Stimulated activated CD4-positive, alpha-beta T cell treated with anti-CD3 and anti-CD28 coated beads, Interleukin-2, amount 100 ng/mL, for 4 hours (primary cell): Measurements from ENCODE around the gene EXD3.

Experiments
- DNase-seq: peaks from one replicate; pipeline ENCODE4 v3.0.0-alpha.2; 2020; ENCODE audit warnings: low read depth

Gene EXD3

GRCh38 chr9:137306066-137306849, 116.7 kb downstream of the EXD3 start:
- DNase-seq: no peak

GRCh38 chr9:137305798-137306065, 117.2 kb downstream of the EXD3 start:
- no peak for DNase-seq

GRCh38 chr9:137305060-137305797, 117.7 kb downstream of the EXD3 start:
- peak; percentile 35 for DNase-seq

GRCh38 chr9:137304383-137305059, 118.4 kb downstream of the EXD3 start:
- DNase-seq: no peak

- no peak for DNase-seq
Measured at GRCh38 chr9:137303893-137304382, 119.0 kb downstream of the EXD3 start.

GRCh38 chr9:137303151-137303892, 119.6 kb downstream of the EXD3 start:
- no peak for DNase-seq

DNA sequence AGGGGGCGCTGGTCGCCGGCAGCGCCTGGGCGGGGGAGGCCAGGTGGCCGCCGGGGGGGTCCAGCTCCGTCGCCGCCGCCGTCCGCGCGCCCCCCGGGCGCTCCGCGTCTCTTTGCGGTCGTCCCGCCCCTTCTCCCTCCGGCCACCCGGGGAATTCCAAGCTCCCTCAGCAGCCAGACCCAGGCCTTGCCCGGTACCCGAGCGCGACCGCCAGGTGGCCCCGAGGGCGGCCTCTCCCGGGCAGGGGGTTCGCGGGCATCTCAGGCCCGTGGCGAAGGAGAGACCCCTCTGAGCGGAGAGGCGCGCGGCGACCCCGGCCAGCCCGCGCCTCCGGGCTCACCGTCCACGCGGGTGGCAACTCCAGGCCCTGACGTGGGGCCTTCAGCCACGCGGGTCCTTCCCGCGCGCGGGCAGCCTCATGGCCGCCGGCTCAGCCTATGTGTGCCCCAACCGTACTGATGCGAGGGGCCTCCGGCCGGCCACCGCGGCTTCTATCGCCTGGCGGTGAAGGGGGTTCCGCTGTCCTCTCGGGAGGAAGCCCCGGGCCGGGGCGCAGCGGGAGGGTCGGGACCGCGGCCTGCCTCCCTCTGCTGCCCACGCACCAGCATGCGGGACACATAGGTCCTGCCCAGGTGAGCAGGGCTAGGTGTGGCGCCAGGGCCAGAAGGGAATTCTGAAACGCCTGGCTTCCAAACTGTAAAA, 120.4 kb downstream of the EXD3 start:
- no peak for DNase-seq

DNA sequence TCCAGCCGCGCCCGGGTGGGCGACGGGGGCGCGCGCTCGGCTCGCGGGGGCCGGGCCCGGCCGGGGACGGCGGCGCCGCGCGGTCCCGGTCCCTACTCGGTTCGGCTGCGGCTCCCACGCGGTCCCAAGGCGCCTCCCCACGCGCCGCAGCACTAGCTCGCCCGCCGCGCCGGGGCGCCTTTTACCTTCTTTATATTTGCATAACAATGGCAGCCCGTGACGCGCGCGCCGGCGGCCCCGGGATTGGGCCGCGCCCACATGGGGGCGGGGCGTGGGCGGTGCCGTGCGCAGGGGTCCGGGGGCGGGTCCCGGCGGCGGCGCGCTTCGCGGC, 120.9 kb downstream of the EXD3 start, which contains the start of gene NRARP:
Gene NRARP, minus strand, starts transcription at position 154 of the 331 bp plus-strand sequence. CDS start 343 bp downstream, outside the sequence.
- peak; percentile 92 for DNase-seq

DNA sequence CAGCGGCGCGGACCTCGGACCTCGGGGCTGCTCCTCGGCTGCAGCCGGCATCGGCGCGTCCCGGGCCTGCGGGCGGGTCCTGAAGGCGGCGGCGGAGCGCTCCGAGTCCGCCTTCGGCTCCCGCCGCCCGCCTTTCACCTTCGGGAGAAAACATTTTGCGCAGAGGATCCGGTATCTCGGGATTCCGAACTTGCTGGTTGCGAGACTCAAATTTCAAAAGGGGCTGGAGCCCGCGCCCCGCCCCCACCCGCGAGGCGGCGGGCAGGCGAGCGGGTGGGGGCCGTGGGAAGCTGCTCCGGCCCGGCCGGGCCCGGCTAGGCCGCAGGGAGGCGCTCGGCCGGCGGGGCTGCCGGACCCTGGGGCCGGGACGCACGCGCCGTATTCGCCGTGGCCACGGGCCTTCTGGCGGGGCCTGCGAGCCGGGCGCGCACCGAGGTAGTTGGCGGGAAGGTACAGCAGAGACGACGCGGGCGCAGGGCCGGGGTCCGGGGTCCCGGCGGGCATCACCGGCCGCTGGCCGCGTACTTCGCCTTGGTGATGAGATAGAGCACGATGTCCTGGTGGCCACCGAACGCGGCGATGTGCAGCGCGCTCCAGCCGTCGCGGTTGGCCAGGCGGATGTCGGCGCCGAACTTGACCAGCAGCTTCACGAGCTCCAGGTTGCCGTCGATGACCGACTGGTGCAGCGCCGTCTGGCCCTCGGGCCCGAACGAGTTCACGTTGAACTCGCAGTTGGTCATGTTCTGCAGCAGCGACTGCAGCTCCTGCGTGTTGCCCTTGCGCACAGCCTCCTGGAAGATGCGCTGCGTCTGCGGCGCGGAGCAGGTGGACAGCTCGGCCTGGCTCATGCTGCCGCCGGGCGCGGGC, 121.6 kb downstream of the EXD3 start:
- no peak for DNase-seq

DNA sequence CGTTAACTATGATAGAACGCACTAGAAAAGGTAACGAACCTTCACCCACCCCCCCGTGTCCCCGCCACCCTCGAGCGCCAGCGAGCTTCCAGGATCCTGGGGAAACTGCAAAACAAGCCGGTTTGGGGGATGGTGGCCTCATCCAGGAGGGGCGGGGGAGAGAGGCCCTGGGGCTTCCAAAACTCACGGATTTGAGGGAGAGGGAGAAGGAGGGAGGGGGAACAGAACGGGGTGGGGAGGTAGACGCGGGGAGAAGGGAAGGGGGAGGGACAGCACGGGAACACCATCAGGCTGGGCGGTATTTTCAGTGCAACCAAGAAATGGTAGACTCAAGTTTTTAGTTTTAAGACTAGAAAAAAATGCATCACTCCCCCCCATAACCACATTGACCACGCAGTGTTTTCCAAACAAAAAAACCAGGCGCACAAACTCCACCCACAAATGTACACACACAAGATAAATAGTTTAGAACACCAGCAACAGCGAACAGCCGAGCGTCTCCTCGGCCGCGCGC, 122.3 kb downstream of the EXD3 start:
- no peak for DNase-seq

DNA sequence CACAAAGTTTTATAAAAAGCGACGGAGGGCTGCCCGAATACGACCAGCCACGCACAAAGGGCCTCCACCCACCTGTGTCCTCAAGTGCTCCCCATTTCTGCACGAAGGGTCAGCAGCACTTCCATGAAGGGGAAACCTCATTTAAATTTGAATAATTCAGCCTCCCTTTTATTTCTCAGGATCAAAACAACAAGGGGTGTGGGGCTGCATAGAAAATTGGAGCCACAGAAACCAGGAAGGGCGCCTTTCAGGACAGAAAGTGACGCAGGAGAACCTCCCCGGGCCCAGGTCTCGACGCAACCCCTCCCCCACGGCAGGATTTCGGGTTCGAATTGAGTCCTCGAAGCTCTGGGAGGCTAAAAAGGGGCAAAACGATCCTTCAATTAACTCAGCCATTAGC, 123.0 kb downstream of the EXD3 start:
- no peak for DNase-seq

GRCh38 chr9:137299203-137299565, 123.8 kb downstream of the EXD3 start:
- no peak for DNase-seq

DNA sequence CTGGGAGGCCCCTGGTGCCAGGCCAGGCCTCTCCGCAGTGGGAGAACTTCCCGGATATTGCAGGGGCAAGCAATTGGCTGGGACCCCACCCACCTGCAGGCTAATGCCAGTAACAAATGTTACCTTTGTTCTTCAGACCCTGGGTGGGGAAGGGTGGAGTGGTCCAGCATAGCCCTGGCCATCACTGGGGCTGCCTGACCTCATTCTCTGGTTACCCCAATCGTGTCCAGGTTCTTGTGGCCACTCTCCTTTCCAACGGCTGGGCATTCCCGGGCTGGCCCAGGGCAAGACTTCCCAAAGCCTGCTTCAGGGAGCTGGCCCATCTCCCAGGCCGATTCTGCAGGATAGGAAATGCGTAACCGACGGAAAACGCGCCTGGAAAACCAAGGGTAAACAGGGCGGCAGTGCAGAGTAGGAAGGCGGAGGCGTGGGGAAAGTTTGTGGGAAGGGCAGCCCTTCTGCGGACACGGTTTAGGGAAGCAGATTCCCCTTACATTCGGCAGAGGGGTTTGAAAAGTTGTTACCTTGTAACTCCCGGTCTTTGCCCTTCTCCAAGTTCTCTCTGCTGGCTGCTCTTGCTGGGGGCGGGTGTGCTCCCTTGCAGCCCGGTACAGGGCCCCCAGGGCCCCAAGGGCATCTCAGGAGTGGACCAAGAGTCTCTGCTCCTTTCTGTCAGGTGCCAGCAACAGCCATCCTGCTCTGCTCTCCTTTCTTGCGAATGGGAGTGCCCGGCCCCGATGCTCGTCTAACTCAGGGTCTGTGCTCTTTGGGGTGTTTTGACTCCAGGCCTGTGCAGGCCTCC, 124.4 kb downstream of the EXD3 start:
- DNase-seq: no peak

- no peak for DNase-seq
Measured at GRCh38 chr9:137297966-137298365, 125.0 kb downstream of the EXD3 start.

DNA sequence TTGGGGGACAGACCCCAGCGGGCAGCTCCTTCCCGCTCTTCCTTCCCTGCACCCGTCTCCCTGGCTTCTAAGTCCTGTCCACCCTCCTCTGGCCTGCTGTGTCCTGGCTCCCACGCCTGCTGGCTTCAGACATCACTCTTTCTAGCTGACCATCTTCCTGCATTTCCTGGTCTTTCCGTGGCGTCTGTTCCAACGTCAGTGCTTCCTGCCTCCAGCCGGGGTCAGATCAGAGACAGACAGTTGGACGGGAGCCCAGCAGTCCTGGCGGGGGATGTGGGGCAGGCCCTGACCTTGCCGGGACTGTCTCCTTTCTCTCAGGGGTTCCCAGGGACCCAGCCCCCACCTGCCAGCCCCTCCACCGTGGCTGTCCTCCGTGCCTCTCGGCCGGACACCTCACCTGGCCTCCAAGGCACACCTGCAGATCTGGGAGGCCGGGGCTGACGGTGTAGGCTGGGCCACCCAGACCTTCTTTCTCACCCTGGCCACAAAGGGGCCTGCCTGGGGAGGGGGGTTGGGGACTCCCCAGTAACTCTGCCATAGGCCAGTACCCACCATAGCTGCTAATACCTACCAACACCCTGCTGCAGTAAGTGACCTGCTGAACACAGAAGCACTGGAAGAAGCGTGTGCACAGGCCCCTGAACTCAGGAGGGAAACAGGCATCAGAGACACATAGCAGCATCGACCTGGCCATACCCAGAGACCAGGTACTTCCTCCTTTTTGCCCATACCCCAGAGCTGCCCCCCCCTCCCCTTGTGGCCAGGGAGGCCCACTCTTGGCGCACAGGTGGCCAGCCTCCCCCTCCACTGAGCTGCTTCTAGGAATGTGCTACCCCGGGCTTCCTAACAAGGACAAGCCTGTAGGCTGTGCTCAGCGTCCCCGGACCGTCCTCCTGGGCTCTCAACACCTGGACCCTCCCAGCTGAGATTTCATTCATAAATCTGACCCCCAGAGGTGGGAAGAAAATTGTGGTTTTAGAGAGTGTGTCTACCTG, 126.0 kb downstream of the EXD3 start:
- DNase-seq: no peak

- no peak for DNase-seq
Measured at GRCh38 chr9:137295849-137296669, 126.9 kb downstream of the EXD3 start.

DNA sequence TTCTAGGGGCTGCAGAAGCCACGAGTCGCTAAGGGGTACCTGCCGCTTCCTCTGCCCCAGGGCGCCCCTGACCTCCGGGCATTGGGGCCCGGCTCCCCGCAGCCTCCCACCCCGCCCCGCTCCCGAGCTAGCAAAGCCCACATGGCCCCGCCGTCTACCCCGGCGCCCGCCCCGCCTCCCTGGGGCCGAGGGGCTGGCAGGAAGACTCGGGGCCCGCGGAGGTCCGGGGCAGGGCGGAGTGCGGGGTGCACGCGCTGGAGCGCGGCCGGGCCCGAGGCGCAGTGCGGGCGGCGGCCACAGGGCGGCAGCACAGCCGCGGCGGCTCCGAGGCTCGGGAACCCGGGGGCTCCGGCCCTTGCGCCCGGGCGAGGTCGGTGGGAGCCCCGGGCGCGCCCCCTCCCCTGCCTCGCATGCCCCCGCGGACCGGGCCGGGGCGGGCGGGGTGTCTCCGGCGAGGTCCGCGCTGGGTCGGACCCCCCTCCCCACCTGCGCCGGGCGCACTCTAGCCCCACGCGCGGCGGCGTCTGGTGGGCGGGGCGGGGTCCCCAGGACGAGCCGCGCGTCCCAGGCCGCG, 127.6 kb downstream of the EXD3 start:
- no peak for DNase-seq
